COLO829 (cell line): Measurements from ENCODE around the gene ANKRD55.
"Not testable (repeated sequence)": the region's sequence is repeated elsewhere in the genome, so short reads cannot be mapped to it uniquely, and the experiment has no call there.

Experiments used
- DNase-seq: peaks from one replicate; pipeline ENCODE4 v3.0.0; 2012; ENCODE audit warnings: low spot score

Gene ANKRD55

DNA sequence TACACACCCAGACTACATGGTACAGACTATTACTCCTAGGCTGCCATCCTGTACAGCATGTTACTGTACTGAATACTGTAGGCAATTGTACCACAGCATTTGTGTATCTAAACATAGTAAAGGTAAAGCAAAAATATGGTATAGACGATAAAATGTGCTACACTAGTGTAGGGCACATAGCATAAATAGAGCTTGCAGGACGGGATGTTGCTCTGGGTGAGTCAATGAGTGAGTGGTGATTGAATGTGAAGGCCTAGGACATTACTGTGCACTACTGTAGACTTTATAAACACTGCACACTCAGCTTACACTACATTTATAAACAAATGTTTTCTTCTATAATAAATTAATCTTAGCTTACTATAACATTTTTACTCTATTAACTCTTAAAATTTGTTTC lies 25.6 kb downstream of the ANKRD55 start:
- no peak for DNase-seq

DNA sequence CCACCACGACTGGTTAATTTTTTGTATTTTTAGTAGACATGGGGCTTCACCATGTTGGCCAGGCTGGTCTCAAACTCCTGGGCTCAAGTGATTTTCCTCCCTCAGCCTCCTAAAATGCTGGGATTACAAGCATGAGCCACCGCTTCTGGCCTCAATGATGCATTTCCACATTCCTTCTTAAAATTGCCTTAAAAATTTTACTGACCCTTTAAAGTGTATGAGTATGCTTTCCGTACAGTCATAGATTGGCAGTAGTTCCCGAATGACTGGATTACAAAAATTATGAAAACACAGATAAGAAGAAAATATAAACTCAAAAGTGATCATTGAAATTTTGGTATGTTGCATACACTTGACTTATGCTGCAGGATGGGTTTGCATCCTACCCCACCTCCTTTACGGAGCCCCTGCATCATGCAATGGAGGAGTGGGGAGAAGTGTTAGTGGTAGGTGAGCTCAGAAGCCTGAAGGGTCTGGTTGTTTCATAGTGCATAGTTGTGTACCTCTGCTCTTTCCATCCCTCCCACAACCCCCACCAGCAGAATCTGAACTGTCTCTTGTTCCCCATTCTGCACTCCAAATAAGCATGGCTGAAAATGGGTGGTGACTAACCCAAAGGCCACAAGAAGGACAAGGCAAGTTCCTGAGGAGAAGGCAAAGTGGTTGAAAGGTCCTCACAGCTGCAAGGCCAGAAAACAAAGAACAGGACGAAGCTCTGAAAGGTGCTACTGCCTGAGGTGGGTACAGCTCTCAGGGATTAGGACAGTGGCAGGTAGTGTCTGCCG lies 26.8 kb downstream of the ANKRD55 start:
- DNase-seq = no peak

DNA sequence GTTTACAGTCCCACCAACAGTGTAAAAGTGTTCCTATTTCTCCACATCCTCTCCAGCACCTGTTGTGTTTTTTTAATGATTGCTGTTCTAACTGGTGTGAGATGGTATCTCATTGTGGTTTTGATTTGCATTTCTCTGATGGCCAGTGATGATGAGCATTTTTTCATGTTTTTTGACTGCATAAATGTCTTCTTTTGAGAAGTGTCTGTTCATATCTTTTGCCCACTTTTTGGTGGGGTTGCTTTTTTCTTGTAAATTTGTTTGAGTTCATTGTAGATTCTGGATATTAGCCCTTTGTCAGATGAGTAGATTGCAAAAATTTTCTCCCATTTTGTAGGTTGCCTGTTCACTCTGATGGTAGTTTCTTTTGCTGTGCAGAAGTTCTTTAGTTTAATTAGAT lies 29.2 kb downstream of the ANKRD55 start:
- DNase-seq = not testable (repeated sequence)

DNA sequence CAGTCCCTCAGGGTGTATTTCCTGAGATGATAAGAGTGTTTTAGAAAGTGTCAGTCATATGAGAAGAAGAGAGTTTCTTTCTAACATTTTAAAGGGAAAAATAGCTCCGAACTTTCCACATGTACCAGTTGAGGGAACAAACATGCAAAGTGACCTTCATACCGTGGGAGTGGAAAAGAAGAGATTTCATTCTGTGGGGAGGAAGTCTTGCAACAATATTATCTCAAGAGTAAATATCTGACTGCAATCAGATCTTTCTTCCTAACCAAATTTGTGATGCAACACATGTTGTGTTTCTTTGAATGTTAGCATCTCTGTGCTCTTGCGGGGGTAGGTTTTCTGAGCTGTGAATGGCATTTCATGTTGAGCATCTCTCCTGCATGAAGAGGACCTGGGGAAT lies 30.6 kb downstream of the ANKRD55 start:
- no peak for DNase-seq

- DNase-seq = not testable (repeated sequence)
Observed at GRCh38 chr5:56201762-56202261, 31.3 kb downstream of the ANKRD55 start.

DNA sequence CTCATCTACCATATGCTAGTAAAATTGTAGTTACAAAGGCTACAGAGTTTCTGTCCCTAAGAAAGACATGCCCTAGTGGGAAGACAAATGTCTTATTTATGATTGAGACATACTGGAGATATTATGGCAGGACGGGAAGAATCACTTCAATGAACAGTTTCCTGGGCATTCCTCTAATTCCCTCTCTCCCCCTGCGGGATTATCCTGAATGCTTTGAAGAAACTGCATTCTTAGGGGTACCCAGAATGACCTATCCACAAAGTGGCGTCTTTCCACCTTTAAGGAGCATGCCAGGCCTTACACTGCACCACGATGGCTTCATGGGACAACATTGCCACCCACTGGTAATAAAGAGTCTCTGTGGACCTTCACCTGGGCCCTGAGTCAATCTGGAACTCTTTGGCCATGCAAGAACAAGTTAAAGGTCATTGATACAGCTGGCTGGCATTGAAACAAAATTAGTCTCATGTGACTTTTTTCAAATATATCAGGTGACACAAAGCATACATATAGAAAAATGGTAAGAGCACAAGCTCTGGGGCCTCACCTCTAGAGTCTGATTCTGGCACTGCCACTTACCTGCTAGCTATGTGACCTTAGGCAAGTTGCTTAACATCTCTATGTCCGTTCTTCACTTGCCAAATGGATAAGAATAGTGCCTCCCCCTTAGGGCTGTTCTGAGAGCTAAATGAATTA lies 32.0 kb downstream of the ANKRD55 start:
- DNase-seq = peak; percentile 46

DNA sequence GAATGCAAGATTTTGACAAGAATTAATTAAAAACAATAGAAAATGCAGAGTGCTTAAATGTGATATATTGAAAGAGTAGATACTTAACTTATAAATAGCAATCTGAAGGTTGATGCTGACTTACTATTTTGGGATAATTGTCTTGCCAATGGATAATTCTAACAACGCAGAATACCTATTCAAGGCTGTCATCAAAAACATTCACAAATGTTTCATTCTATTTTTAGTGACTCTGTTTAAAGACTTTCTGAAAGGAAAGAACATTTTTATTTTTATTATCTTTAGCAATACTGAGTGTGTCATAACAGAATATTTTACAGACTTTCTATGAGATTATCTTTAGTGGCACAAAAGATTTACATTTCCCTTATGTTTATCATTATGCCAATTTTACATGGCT lies 38.1 kb downstream of the ANKRD55 start:
- no peak for DNase-seq

- DNase-seq = no peak
Observed at GRCh38 chr5:56192246-56192645, 40.9 kb downstream of the ANKRD55 start.

- no peak for DNase-seq
Observed at GRCh38 chr5:56191656-56192055, 41.5 kb downstream of the ANKRD55 start.

- DNase-seq = no peak
Observed at GRCh38 chr5:56190497-56190896, 42.6 kb downstream of the ANKRD55 start.

DNA sequence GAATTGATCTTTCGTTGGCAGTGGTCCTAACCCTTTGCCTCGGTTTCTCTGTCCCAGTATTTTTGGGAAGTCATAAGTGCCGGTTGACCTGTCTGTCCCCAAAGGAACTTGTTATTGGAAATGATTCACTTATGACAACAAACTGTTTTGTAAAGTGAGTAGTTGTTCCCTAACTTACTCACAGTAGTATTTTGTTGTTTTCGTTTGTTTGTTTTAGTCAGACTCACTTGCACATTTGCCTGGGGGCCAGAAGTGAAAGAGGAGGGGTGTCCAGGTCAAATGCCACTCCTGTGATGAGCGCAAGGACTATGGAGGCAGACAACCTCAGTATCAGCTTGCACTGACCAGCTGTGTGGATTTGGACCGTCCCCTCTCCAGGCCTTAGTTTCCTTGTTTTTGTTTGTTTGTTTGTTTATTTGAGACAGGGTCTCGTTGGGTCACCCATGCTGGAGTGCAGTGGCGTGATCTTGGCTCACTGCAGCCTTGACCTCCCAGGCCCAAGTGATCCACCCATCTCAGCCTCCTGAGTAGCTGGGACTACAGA lies 47.3 kb downstream of the ANKRD55 start:
- DNase-seq = no peak

GRCh38 chr5:56183506-56183905 lies 49.6 kb downstream of the ANKRD55 start:
- DNase-seq = no peak

GRCh38 chr5:56179442-56179841 lies 53.7 kb downstream of the ANKRD55 start:
- no peak for DNase-seq

- DNase-seq = no peak
Observed at GRCh38 chr5:56178823-56179222, 54.3 kb downstream of the ANKRD55 start.

DNA sequence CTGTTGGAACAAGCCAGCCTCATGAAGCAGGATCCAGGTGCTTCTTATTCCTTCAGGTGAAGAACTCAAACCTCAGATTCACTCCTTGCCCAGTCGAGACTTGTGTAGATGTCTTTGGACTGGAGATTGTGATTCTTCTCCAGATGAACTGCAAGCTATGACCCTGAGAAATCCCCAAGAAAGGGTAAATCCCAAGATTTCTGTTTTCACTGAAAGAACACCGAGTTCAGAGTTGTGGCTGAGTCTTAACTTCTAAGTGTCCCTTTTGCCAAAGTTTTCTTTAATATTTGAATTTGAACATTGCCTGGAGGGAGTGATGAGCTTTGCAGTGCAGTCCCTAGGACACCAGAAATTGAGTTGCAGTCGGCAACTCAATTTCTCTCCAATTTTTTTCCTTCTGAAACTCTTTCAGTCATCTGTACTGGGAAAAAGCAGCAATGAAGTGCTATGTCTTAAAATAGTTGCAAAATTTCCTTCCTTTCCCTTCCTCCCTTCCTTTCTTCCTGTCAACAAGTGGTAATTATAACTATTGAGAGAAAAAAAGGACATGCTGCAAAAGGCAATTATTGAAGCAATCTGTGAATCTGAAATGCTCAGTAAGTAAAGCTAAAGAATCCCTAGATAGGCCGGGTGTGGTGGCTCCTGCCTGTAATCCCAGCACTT lies 56.1 kb downstream of the ANKRD55 start:
- DNase-seq = no peak

DNA sequence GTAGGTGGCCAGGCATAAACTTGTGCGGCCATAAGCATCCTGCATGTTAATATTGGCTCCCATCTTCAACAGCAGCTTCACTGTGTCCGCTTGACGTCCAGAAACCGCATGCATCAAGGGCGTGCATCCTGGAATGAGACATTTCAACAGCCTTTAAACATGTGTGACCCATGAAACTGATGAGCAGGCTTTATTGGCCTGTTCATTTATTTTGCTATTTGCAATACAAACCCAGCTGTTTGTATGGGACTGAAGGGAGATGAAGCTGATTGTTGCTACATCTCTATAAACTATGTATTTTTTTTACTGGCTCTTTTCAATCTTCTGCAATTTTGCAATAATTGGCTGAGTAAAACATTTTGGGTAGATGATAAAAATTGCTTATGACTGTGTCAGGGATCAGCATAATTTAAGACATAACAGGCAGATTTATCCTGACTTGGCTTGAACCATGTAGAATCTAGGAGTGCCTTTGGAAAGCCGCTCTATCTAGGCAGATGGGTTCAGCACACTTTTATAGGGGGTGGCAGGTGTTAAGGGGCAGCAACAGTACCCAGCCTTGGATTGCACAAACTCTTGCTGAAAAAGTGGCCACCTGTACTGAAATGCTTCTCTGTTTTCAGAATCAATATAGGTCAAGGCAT lies 56.9 kb downstream of the ANKRD55 start:
- no peak for DNase-seq

DNA sequence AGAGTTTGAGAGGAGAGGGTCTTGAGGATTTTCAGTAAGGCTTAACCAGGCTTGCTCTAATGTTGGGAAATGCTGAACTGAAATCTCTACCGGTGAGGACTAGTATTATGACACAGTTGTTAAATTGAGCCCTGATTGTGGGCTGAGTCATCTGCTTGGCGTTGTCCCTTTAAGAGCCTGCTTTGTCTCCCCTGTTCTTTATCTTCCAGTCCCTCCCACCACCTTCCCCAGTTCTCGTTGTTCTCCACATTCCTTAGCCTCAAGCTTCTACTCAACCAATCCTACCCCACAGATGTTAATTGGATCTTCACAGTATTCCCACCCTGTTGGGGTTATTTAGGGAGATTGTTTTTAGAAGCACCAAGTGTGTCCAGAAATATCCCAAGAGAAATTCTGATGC lies 57.6 kb downstream of the ANKRD55 start:
- peak; percentile 17 for DNase-seq

- DNase-seq = no peak
Observed at GRCh38 chr5:56175021-56175420, 58.1 kb downstream of the ANKRD55 start.

DNA sequence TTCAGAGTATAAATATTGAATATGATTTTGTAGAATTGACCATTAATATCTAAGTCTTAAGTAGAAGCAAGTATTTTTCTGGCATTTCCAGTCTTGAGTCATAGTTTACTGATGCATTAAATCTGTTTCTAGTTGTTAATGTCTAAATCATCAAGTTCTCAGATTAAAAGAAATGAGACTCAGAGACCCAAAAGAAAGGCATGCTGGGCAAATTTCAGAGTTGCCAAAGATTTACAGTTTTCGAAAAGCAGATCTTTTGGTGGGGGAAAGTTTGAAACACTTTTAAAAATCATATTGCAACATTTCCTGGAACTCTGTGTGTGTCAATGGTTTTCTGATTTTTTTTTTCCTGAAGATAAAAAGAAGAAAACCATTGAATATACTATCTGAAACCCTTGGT lies 60.9 kb downstream of the ANKRD55 start:
- no peak for DNase-seq

DNA sequence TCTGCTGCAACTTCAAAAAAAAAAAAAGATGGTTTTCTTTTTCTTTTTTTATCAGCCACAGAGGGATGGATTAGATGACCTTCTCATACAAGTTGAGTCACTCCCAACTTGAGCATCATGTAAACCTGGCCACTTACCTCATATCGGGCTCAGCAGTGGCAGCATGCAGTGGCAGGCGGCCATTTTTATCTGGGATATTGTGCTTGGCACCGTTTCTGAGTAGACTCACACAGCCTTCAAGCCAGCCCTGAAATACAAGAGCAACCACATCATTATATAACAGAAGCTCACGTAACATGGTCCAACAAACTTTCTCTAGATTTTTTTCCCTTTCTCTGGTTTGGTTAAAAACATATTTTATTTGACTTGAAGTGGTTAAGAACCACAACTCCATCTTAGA lies 62.6 kb downstream of the ANKRD55 start:
- no peak for DNase-seq

GRCh38 chr5:56169949-56170348 lies 63.2 kb downstream of the ANKRD55 start:
- no peak for DNase-seq

GRCh38 chr5:56169281-56169680 lies 63.8 kb downstream of the ANKRD55 start:
- no peak for DNase-seq
